Liver (tissue), 9 donors: ENCODE data around the gene TAP2. TPM values are rescaled to one million over a fixed set of nuclear protein-coding genes. Genes with fewer than 3 reads are reported as not detected.
A peak's percentile ranks its signal among the peaks of the same experiment; 100 is the strongest.
"Not testable (repeated sequence)": the region's sequence is repeated elsewhere in the genome, so short reads cannot be mapped to it uniquely, and the experiment has no call there.

Experiments used
- DNase-seq: peaks from one replicate; pipeline ENCODE4 v3.0.0-alpha.2; 2017; ENCODE audit warnings: low spot score
- H3K27ac ChIP-seq, 2 donors: one replicate each; pipeline ENCODE4 v1.7.0; 2013; ENCODE audit warnings: inconsistent platforms in 2 of 2, low read length in 2 of 2, control low read depth in 1 of 2, low read depth in 1 of 2, mild to moderate bottlenecking in 1 of 2
- H3K27me3 ChIP-seq, 4 donors: one replicate each; pipeline versions ENCODE4 v1.6.1 to v1.7.0; 2013; ENCODE audit warnings: low read length in 3 of 4, inconsistent platforms in 1 of 4, mild to moderate bottlenecking in 1 of 4, moderate library complexity in 1 of 4; ENCODE audit not compliant: control insufficient read depth in 4 of 4, insufficient read depth in 4 of 4
- H3K36me3 ChIP-seq, 4 donors: one replicate each; pipeline versions ENCODE4 v1.6.1 to v1.7.0; 2013; ENCODE audit warnings: low read length in 3 of 4, mild to moderate bottlenecking in 3 of 4, low read depth in 1 of 4, moderate library complexity in 1 of 4; ENCODE audit not compliant: control insufficient read depth in 4 of 4, insufficient read depth in 3 of 4
- H3K4me1 ChIP-seq, 4 donors: one replicate each; pipeline versions ENCODE4 v1.6.1 to v1.7.0; 2013; ENCODE audit warnings: low read length in 3 of 4, mild to moderate bottlenecking in 3 of 4, moderate library complexity in 1 of 4; ENCODE audit not compliant: control insufficient read depth in 4 of 4, insufficient read depth in 4 of 4
- H3K4me3 ChIP-seq, 3 donors: one replicate each; pipeline versions ENCODE4 v1.6.1 to v1.7.0; 2013; ENCODE audit warnings: low read length in 3 of 3, control low read depth in 1 of 3, low read depth in 1 of 3, mild to moderate bottlenecking in 1 of 3
- H3K9ac ChIP-seq, 2 donors: one replicate each; pipeline ENCODE4 v1.7.0; 2013; ENCODE audit warnings: low read length in 2 of 2, mild to moderate bottlenecking in 2 of 2, moderate library complexity in 2 of 2, control low read depth in 1 of 2, low read depth in 1 of 2
- H3K9me3 ChIP-seq, 4 donors: one replicate each; pipeline versions ENCODE4 v1.6.1 to v1.7.0; 2013; ENCODE audit warnings: low read length in 3 of 4; ENCODE audit not compliant: control insufficient read depth in 4 of 4
- CTCF ChIP-seq: fragments of 150-350 bp; IDR thresholded peaks from 2 replicates; pipeline ENCODE4 v1.5.1; 2017; ENCODE audit warnings: improper control_type of control experiment, low read depth, low read length; ENCODE audit not compliant: missing input control
- FOXA2 ChIP-seq: IDR thresholded peaks from 2 replicates; pipeline ENCODE4 v1.6.1; 2016; ENCODE audit warnings: antibody characterized with exemption
- GABPA ChIP-seq, 2 donors: IDR thresholded peaks in 1 of 2; conservative IDR thresholded peaks in 1 of 2; 2 replicates each; pipeline ENCODE4 v1.6.1; 2016; ENCODE audit warnings: antibody characterized with exemption in 2 of 2, mild to moderate bottlenecking in 1 of 2, moderate library complexity in 1 of 2
- HNF4A ChIP-seq, 2 donors: conservative IDR thresholded peaks; 2 replicates each; pipeline ENCODE4 v1.6.1; 2016; ENCODE audit warnings: antibody characterized with exemption in 2 of 2, mild to moderate bottlenecking in 2 of 2
- HNF4G ChIP-seq: IDR thresholded peaks from 2 replicates; pipeline ENCODE4 v1.6.1; 2016; ENCODE audit warnings: antibody characterized with exemption
- JUND ChIP-seq, 2 donors: IDR thresholded peaks; 2 replicates each; pipeline ENCODE4 v1.6.1; 2016; ENCODE audit warnings: antibody characterized with exemption in 2 of 2
- MAX ChIP-seq: IDR thresholded peaks from 2 replicates; pipeline ENCODE4 v1.6.1; 2016; ENCODE audit warnings: antibody characterized with exemption
- NR2F2 ChIP-seq: IDR thresholded peaks from 2 replicates; pipeline ENCODE4 v1.6.1; 2016; ENCODE audit warnings: antibody characterized with exemption
- RAD21 ChIP-seq, 2 donors: IDR thresholded peaks; 2 replicates each; pipeline ENCODE4 v1.6.1; 2016; ENCODE audit warnings: antibody characterized with exemption in 2 of 2, mild to moderate bottlenecking in 2 of 2
- RXRA ChIP-seq, 2 donors: IDR thresholded peaks; 2 replicates each; pipeline ENCODE4 v1.6.1; 2017 to 2018; ENCODE audit warnings: antibody characterized with exemption in 2 of 2, mild to moderate bottlenecking in 1 of 2
- SP1 ChIP-seq: IDR thresholded peaks from 2 replicates; pipeline ENCODE4 v1.6.1; 2018; ENCODE audit warnings: antibody characterized with exemption, mild to moderate bottlenecking
- YY1 ChIP-seq: IDR thresholded peaks from 2 replicates; pipeline ENCODE4 v1.6.1; 2016; ENCODE audit warnings: antibody characterized with exemption, mild to moderate bottlenecking
- ZBTB33 ChIP-seq: IDR thresholded peaks from 2 replicates; pipeline ENCODE4 v1.6.1; 2016; ENCODE audit warnings: antibody characterized with exemption
- WGBS: extraction: QIAGEN DNeasy Blood & Tissue Kit; methylation state at CpG from one replicate; pipeline ENCODE4 v1.1.7; 2013; 5-methylcytosine and 5-hydroxymethylcytosine counted together
- polyA plus RNA-seq, 2 donors: library from polyadenylated mRNA; stranded (reverse) in 1 of 2; unstranded in 1 of 2; fragments of 200-250 nt in 1 of 2; fragments of >200 nt in 1 of 2; fragmentation: Nextera tagmentation in 1 of 2; extraction: Ambion mirVana in 1 of 2; gene quantifications; one replicate each; pipeline versions ENCODE4 v1.2.1 to v1.2.3, GENCODE V29; 2013 to 2015
- total RNA-seq, 2 donors: library from RNA; depleted of rRNA; stranded (reverse); fragments of >200 nt; gene quantifications; one replicate each; pipeline ENCODE4 v1.2.3, GENCODE V29; 2014
- TF ChIP-seq, protein P1 (sequence below): IDR thresholded peaks from 2 replicates; pipeline ENCODE4 v1.6.1; 2016; ENCODE audit warnings: antibody characterized with exemption, mild to moderate bottlenecking
- donor health status: healthy.
- donor health status: healthy.
- donor health status: healthy.
- donor health status: healthy.
- donor health status: healthy.

The TAP2 gene
- total and polyA plus RNA-seq, 4 donors, result 2.2 to 14.9 (median 6.4) TPM

GRCh38 chr6:32885698-32886286 is 47.3 kb upstream of the TAP2 start:
- no peaks in the 10 kb centered on the region for H3K9me3 ChIP-seq
- H3K27me3 ChIP-seq, result no peaks in the 10 kb centered on the region
- H3K27ac ChIP-seq, result no peak overlapping the region
- peak overlapping the region in 1 of 2 donors; percentile 28 for H3K9ac ChIP-seq
- DNase-seq, result no peak
- WGBS, result 36% methylated on average over 4 of the region's 4 CpGs
- H3K4me1 ChIP-seq, result peaks cover 0 to 2% (median under 1%) of the 10 kb centered on the region in 4 donors
- H3K36me3 ChIP-seq, result no peaks in the 10 kb centered on the region
- TF ChIP-seq MAX (no peak), JUND (IDR thresholded peaks at IDR 0.05) (no peak), RAD21 (IDR thresholded peaks at IDR 0.05) (peak; percentile 84 to 88), CTCF (peak; percentile 59)
- H3K4me3 ChIP-seq, result no peak overlapping the region

GRCh38 chr6:32883789-32884188 is 45.2 kb upstream of the TAP2 start:
- 24% methylated on average over 5 of the region's 5 CpGs for WGBS
- H3K4me3 ChIP-seq, result no peak overlapping the region
- no peak overlapping the region for H3K27ac ChIP-seq
- no peak for DNase-seq
- no peaks in the 10 kb centered on the region for H3K9me3 ChIP-seq
- TF ChIP-seq SP1 (no peak), FOXA2 (no peak), GABPA (IDR thresholded peaks at IDR 0.05 in 1 of 2, conservative IDR thresholded peaks at IDR 0.05 in 1 of 2) (no peak), HNF4A (conservative IDR thresholded peaks at IDR 0.05) (no peak)
- H3K36me3 ChIP-seq, result no peaks in the 10 kb centered on the region
- no peak overlapping the region for H3K9ac ChIP-seq
- peaks cover 0 to 4% (median 1%) of the 10 kb centered on the region in 4 donors for H3K4me1 ChIP-seq
- no peaks in the 10 kb centered on the region for H3K27me3 ChIP-seq

- Histone ChIP-seq H3K36me3 (no peaks in the 10 kb centered on the region), H3K9ac (no peak overlapping the region), H3K4me3 (no peak overlapping the region), H3K27ac (no peak overlapping the region), H3K9me3 (no peaks in the 10 kb centered on the region), H3K4me1 (peaks cover 0 to 4% (median 1%) of the 10 kb centered on the region in 4 donors), H3K27me3 (no peaks in the 10 kb centered on the region)
- TF ChIP-seq JUND (IDR thresholded peaks at IDR 0.05) (no peak), YY1 (no peak), FOXA2 (no peak), RXRA (IDR thresholded peaks at IDR 0.05) (no peak), NR2F2 (no peak), ZBTB33 (no peak), CTCF (no peak), HNF4G (no peak)
- TF ChIP-seq, protein P1, sequence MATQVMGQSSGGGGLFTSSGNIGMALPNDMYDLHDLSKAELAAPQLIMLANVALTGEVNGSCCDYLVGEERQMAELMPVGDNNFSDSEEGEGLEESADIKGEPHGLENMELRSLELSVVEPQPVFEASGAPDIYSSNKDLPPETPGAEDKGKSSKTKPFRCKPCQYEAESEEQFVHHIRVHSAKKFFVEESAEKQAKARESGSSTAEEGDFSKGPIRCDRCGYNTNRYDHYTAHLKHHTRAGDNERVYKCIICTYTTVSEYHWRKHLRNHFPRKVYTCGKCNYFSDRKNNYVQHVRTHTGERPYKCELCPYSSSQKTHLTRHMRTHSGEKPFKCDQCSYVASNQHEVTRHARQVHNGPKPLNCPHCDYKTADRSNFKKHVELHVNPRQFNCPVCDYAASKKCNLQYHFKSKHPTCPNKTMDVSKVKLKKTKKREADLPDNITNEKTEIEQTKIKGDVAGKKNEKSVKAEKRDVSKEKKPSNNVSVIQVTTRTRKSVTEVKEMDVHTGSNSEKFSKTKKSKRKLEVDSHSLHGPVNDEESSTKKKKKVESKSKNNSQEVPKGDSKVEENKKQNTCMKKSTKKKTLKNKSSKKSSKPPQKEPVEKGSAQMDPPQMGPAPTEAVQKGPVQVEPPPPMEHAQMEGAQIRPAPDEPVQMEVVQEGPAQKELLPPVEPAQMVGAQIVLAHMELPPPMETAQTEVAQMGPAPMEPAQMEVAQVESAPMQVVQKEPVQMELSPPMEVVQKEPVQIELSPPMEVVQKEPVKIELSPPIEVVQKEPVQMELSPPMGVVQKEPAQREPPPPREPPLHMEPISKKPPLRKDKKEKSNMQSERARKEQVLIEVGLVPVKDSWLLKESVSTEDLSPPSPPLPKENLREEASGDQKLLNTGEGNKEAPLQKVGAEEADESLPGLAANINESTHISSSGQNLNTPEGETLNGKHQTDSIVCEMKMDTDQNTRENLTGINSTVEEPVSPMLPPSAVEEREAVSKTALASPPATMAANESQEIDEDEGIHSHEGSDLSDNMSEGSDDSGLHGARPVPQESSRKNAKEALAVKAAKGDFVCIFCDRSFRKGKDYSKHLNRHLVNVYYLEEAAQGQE, result no peak
- 79% methylated on average over 1 of the region's 1 CpG for WGBS
- no peak for DNase-seq
Observed at GRCh38 chr6:32882879-32883250, 44.3 kb upstream of the TAP2 start.

- DNase-seq, H3K9ac ChIP-seq, H3K36me3 ChIP-seq, H3K27ac ChIP-seq, H3K4me3 ChIP-seq, H3K9me3 ChIP-seq, H3K27me3 ChIP-seq, H3K4me1 ChIP-seq: not testable (repeated sequence)
- 93% methylated on average over 3 of the region's 3 CpGs for WGBS
Observed at GRCh38 chr6:32880962-32881361, 42.4 kb upstream of the TAP2 start.
